Lung microvascular endothelial cell (primary cell): Measurements from ENCODE around the gene TYSND1. TPM values are rescaled to one million over a fixed set of nuclear protein-coding genes. Genes with fewer than 3 reads are reported as not detected.
A peak's percentile ranks its signal among the peaks of the same experiment; 100 is the strongest.
"Not testable (repeated sequence)": the region's sequence is repeated elsewhere in the genome, so short reads cannot be mapped to it uniquely, and the experiment has no call there.

Source experiments
- DNase-seq, 2 donors: peaks; one replicate each; pipeline versions ENCODE4 v3.0.0 to v3.0.0-alpha.2; 2010; ENCODE audit warnings: low read depth in 2 of 2
- total RNA-seq: library from RNA; depleted of rRNA; stranded (reverse); fragments of >200 nt; gene quantifications from 2 replicates; pipeline ENCODE4 v1.2.1, GENCODE V29; 2014

TYSND1 gene
- total RNA-seq, 1 donor from 2014 or later: 4.8 TPM

GRCh38 chr10:70135046-70135445, 11.5 kb downstream of the TYSND1 start:
- no peak for DNase-seq

- DNase-seq: peak; percentile 49 to 61
Measured at GRCh38 chr10:70132098-70133029, 14.1 kb downstream of the TYSND1 start, which contains the start of gene AIFM2. AIFM2 (minus strand) TSS chr10:70132825; CDS start chr10:70124084, 8,741 bp downstream.

- no peak for DNase-seq
Measured at GRCh38 chr10:70131560-70131937, 15.0 kb downstream of the TYSND1 start.

- DNase-seq: no peak
Measured at GRCh38 chr10:70130878-70131559, 15.5 kb downstream of the TYSND1 start.

GRCh38 chr10:70126700-70127395, 19.7 kb downstream of the TYSND1 start:
- DNase-seq: no peak

- no peak for DNase-seq
Measured at GRCh38 chr10:70125918-70126552, 20.5 kb downstream of the TYSND1 start.

GRCh38 chr10:70124918-70125317, 21.6 kb downstream of the TYSND1 start:
- no peak for DNase-seq

- no peak for DNase-seq
Measured at GRCh38 chr10:70124415-70124814, 22.1 kb downstream of the TYSND1 start.

- DNase-seq: no peak
Measured at GRCh38 chr10:70123817-70124216, 22.7 kb downstream of the TYSND1 start.

GRCh38 chr10:70123166-70123565, 23.3 kb downstream of the TYSND1 start:
- DNase-seq: not testable (repeated sequence)

- no peak for DNase-seq
Measured at GRCh38 chr10:70122742-70123141, 23.8 kb downstream of the TYSND1 start.

GRCh38 chr10:70121281-70121949, 25.1 kb downstream of the TYSND1 start:
- DNase-seq: no peak

- DNase-seq: no peak
Measured at GRCh38 chr10:70120417-70120816, 26.1 kb downstream of the TYSND1 start.

- no peak for DNase-seq
Measured at GRCh38 chr10:70119623-70120022, 26.9 kb downstream of the TYSND1 start.

- no peak for DNase-seq
Measured at GRCh38 chr10:70119197-70119596, 27.3 kb downstream of the TYSND1 start.

- no peak for DNase-seq
Measured at GRCh38 chr10:70118196-70118595, 28.3 kb downstream of the TYSND1 start.

GRCh38 chr10:70117646-70118045, 28.9 kb downstream of the TYSND1 start:
- DNase-seq: no peak

GRCh38 chr10:70115948-70116682, 30.4 kb downstream of the TYSND1 start:
- peak; percentile 30 to 47 for DNase-seq

GRCh38 chr10:70114902-70115301, 31.6 kb downstream of the TYSND1 start:
- no peak for DNase-seq

- no peak for DNase-seq
Measured at GRCh38 chr10:70112071-70112470, 34.4 kb downstream of the TYSND1 start.
